MCF 10A (cell line): Measurements from ENCODE around the gene DNAH6. TPM values are rescaled to one million over a fixed set of nuclear protein-coding genes. Genes with fewer than 3 reads are reported as not detected.
A peak's percentile ranks its signal among the peaks of the same experiment; 100 is the strongest.

Source experiments
- BruUV-seq: library from RNA; stranded (reverse); fragments of 400-500 nt; replicated peaks from 2 replicates; lab custom pipeline; 2021; lab: Mats Ljungman, UMichigan
- CTCF ChIA-PET: fragments of 300-600 bp; sonication (Branson Sonifier 250); formaldehyde crosslinking; extraction: SDS; loops from one replicate; lab custom pipeline; 2021; ENCODE audit warnings: antibody characterized with exemption, inconsistent platforms; lab: Yijun Ruan, JAX
- POLR2A ChIA-PET: fragments of 300-600, 350-650 bp; sonication (Branson Sonifier 250); formaldehyde crosslinking; extraction: SDS; loops from one replicate; lab custom pipeline; 2020; ENCODE audit warnings: antibody characterized with exemption, inconsistent platforms; lab: Yijun Ruan, JAX
- DNase-seq: peaks from one replicate; pipeline ENCODE4 v3.0.0-alpha.2; 2018; ENCODE audit not compliant: unreplicated experiment
- H3K27ac Mint-ChIP-seq: one replicate; pipeline ENCODE4 v1.8.0; 2022; ENCODE audit warnings: mild to moderate bottlenecking, low read depth, mixed read lengths; ENCODE audit not compliant: unreplicated experiment
- H3K27me3 Mint-ChIP-seq: one replicate; pipeline ENCODE4 v1.8.0; 2022; ENCODE audit warnings: mixed read lengths; ENCODE audit not compliant: insufficient read depth, unreplicated experiment
- H3K36me3 Mint-ChIP-seq: one replicate; pipeline ENCODE4 v1.8.0; 2022; ENCODE audit warnings: mild to moderate bottlenecking, moderate library complexity, mixed read lengths; ENCODE audit not compliant: insufficient read depth, unreplicated experiment
- H3K4me1 Mint-ChIP-seq: one replicate; pipeline ENCODE4 v1.8.0; 2022; ENCODE audit warnings: mixed read lengths; ENCODE audit not compliant: insufficient read depth, unreplicated experiment
- H3K4me3 Mint-ChIP-seq: one replicate; pipeline ENCODE4 v1.8.0; 2022; ENCODE audit warnings: mild to moderate bottlenecking, moderate library complexity, mixed read lengths; ENCODE audit not compliant: unreplicated experiment
- H3K9me3 Mint-ChIP-seq: one replicate; pipeline ENCODE4 v1.8.0; 2022; ENCODE audit warnings: mixed read lengths; ENCODE audit not compliant: unreplicated experiment
- CTCF ChIP-seq: fragments of 200-600 bp; IDR thresholded peaks from one replicate; pipeline ENCODE4 v1.8.0; 2022; ENCODE audit warnings: antibody characterized with exemption, mild to moderate bottlenecking; ENCODE audit not compliant: unreplicated experiment
- intact Hi-C: fragments of 100-400 bp; cut with micrococcal nuclease; formaldehyde crosslinking; loops from 2 replicates; pipeline ENCODE4 v1.14.1; 2022
- total RNA-seq: library from RNA; stranded (reverse); gene quantifications from 2 replicates; pipeline ENCODE4 v1.2.3, GENCODE V29; 2022

The DNAH6 gene
- total RNA-seq, 1 experiment from 2014 or later = 0.14 TPM

DNA sequence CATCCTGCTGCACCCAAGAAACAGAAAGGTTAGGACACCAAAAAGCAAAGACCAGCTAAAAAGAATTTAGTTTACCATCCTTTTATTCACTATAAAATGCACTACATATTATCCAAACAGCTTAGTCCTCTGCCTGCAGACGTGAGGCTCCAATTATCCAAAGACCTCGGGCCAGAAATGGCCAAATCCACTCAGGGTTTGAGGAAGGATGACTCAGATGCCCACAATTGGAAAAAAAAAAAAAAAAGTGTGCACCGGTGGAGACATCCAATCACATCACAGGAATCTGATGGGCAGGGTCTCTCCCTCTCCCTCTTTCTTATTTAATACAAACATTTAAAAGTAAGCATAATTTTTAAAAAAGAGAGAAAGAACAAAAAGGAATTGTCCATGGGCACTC, 298.8 kb downstream of the DNAH6 start:
- CTCF ChIA-PET = no interaction called here
- Mint-ChIP-seq H3K27me3 (no peaks in the 10 kb centered on the region), H3K27ac (no peak overlapping the region), H3K36me3 (no peaks in the 10 kb centered on the region), H3K4me1 (no peaks in the 10 kb centered on the region), H3K9me3 (no peaks in the 10 kb centered on the region), H3K4me3 (no peak overlapping the region)
- TF ChIP-seq CTCF = no peak
- DNase-seq = peak; percentile 16
- POLR2A ChIA-PET = no interaction called here
- no TSS peak for BruUV-seq
- intact Hi-C loops = no loop called here

DNA sequence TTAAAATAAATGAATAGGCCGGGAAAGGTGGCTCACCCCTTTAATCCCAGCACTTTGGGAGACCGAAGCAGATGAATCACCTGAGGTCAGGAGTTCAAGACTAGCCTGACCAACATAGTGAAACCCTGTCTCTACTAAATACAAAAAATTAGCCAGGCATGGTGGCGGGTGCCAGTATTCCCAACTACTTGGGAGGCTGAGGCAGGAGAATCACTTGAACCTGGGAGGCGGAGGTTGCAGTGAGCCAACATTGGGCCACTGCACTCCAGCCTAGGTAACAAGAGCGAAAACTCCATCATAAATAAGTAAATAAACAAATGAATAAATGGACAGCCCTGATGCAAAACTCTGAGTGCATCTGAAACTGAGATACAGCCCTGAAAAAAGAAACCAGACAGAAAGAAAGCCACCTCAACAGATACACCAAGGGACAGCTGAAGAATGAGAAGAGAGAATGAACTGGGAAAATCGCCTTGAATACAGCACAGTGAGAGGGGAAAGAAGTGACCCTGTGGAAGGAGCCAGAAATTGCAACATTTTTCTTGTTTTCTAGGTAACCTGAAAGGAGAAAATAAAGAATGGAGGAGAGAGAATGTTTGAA, 300.2 kb downstream of the DNAH6 start:
- ChIA-PET POLR2A (no interaction called here), CTCF (no interaction called here)
- Mint-ChIP-seq H3K4me3 (no peak overlapping the region), H3K27ac (no peak overlapping the region), H3K27me3 (no peaks in the 10 kb centered on the region), H3K36me3 (no peaks in the 10 kb centered on the region), H3K9me3 (no peaks in the 10 kb centered on the region), H3K4me1 (no peaks in the 10 kb centered on the region)
- intact Hi-C loops = no loop called here
- TF ChIP-seq CTCF = no peak
- no TSS peak for BruUV-seq
- DNase-seq = no peak

- POLR2A ChIA-PET = interaction anchor here (0.6 kb wide), 2 partner anchors 14 to 312 kb away, joined by 3 read pairs; no protein-coding TSS in a partner anchor
- DNase-seq = no peak
Measured at GRCh38 chr2:84817239-84817655, 300.9 kb downstream of the DNAH6 start.

DNA sequence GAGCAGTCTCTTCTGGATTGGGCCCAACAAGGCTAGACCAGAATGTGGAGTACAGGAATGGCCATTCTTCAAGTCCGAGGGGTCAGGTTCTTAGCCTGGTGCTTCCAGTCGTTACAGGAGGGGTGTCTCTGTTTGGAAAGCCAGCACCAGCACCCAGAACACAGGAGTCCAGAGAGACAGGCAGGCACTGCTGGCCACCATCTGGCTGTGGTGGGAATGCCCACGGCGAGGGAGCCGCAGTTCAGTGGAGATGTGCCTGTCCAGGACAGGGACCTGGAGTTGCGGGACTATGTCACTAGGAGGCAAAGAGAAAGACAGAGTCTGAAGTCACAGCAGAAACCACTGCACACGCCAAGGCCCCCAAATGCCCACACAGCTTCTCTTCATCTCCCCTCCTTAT, 305.5 kb downstream of the DNAH6 start:
- Mint-ChIP-seq H3K36me3 (no peaks in the 10 kb centered on the region), H3K27me3 (no peaks in the 10 kb centered on the region), H3K4me3 (no peak overlapping the region), H3K27ac (no peak overlapping the region), H3K4me1 (no peaks in the 10 kb centered on the region), H3K9me3 (no peaks in the 10 kb centered on the region)
- no TSS peak for BruUV-seq
- no peak for TF ChIP-seq CTCF
- DNase-seq = no peak
- intact Hi-C loops = no loop called here
- CTCF ChIA-PET = no interaction called here
- POLR2A ChIA-PET = no interaction called here

More at GRCh38 chr2:84817239-84817655, 300.9 kb downstream of the DNAH6 start:
- H3K4me1 Mint-ChIP-seq = no peaks in the 10 kb centered on the region
- no peaks in the 10 kb centered on the region for H3K9me3 Mint-ChIP-seq
- TF ChIP-seq CTCF = no peak
- no peaks in the 10 kb centered on the region for H3K36me3 Mint-ChIP-seq
- H3K4me3 Mint-ChIP-seq = no peak overlapping the region
- H3K27me3 Mint-ChIP-seq = no peaks in the 10 kb centered on the region
- no TSS peak for BruUV-seq
- CTCF ChIA-PET = no interaction called here
- no peak overlapping the region for H3K27ac Mint-ChIP-seq
- intact Hi-C loops = no loop called here
